Gastrocnemius medialis (tissue), 4 donors: ENCODE data around the gene RXRA. TPM values are rescaled to one million over a fixed set of nuclear protein-coding genes. Genes with fewer than 3 reads are reported as not detected.

ENCODE experiments used
- ATAC-seq, 2 donors: fragments of 150-250 bp; one replicate each; pipeline ENCODE4 v1.9.1; 2016
- DNase-seq, 2 donors: peaks; one replicate each; pipeline ENCODE4 v3.0.0-alpha.2; 2019
- H3K27ac ChIP-seq, 4 donors: fragments of 200-600 bp; sonication (generic); 1 replicate in 1 of 4; 2 replicates in 3 of 4; pipeline ENCODE4 v1.5.1; 2016 to 2018; ENCODE audit warnings: mild to moderate bottlenecking in 2 of 4, moderate library complexity in 1 of 4
- H3K27me3 ChIP-seq, 3 donors: fragments of 200-600 bp; sonication (generic) in 2 of 3; 1 replicate in 1 of 3; 2 replicates in 2 of 3; pipeline versions ENCODE4 v1.5.1 to v1.6.0; 2016 to 2019; ENCODE audit warnings: mild to moderate bottlenecking in 1 of 3, moderate library complexity in 1 of 3
- H3K36me3 ChIP-seq, 2 donors: fragments of 200-600 bp; sonication (generic) in 1 of 2; one replicate each; pipeline ENCODE4 v1.5.1; 2017 to 2018
- H3K4me1 ChIP-seq, 2 donors: fragments of 200-600 bp; sonication (generic) in 1 of 2; one replicate each; pipeline ENCODE4 v1.5.1; 2016 to 2017; ENCODE audit warnings: mild to moderate bottlenecking in 2 of 2
- H3K4me3 ChIP-seq, 4 donors: fragments of 200-600 bp; sonication (generic) in 3 of 4; 1 replicate in 1 of 4; 2 replicates in 3 of 4; pipeline ENCODE4 v1.5.1; 2016 to 2019; ENCODE audit warnings: mild to moderate bottlenecking in 2 of 4
- H3K9me3 ChIP-seq, 3 donors: fragments of 200-600 bp; sonication (generic) in 2 of 3; 1 replicate in 1 of 3; 2 replicates in 2 of 3; pipeline ENCODE4 v1.5.1; 2016 to 2019
- POLR2A ChIP-seq, 2 donors: fragments of 450-650 bp; IDR thresholded peaks; one replicate each; pipeline ENCODE4 v1.6.1; 2017; ENCODE audit warnings: antibody characterized with exemption in 2 of 2, mild to moderate bottlenecking in 2 of 2, moderate library complexity in 2 of 2
- in situ Hi-C, 4 donors: fragments of 200-750 bp; cut with MboI; loops; one replicate each; pipeline versions ENCODE4 v1.15.0 to v1.8.0; 2017; ENCODE audit warnings: low sequenced_read_pairs in 4 of 4
- intact Hi-C: fragments of 100-400 bp; cut with DNase I; formaldehyde crosslinking; loops from one replicate; pipeline ENCODE4 v1.15.1; 2023; ENCODE audit warnings: low total_unique reads
- total RNA-seq, 4 donors: library from RNA; depleted of rRNA; stranded (reverse); fragments of >200 nt; gene quantifications; one replicate each; pipeline versions ENCODE4 v1.1.0 to v1.2.3, GENCODE V29; 2016
- TF ChIP-seq, protein P1 (sequence below), 5 experiments: fragments of 450-650 bp in 3 of 5; fragments of 200-600 bp in 2 of 5; sonication (generic) in 2 of 5; IDR thresholded peaks in 4 of 5; conservative IDR thresholded peaks in 1 of 5; 1 replicate in 4 of 5; 2 replicates in 1 of 5; pipeline ENCODE4 v1.5.1; 2016 to 2019; ENCODE audit warnings: antibody characterized with exemption in 5 of 5, mild to moderate bottlenecking in 3 of 5, moderate library complexity in 3 of 5

RXRA gene
- total RNA-seq, 4 donors from 2014 or later = 70.8 to 224 (median 160) TPM

DNA sequence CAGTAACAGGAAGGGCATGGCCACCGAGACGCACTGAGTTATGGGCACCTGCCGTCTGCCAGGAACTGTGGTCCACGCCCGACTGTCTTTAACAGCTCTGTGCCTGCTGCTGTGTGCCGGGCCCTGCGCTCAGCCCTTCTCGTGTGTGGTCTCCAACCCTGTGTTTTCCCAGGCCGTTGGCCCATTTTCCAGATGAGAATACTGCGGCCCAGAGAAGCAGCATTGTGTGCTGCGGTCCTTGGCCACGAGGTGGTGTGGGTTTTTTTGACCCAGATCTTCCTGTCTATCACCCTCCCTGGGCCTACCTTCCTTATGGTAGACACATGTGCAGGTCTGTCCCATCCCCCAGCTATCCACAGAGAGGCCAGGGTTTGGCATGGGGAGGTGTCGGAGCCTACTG is 47.0 kb downstream of the RXRA start:
- H3K4me3 ChIP-seq = peak overlapping the region in 2 of 4 donors; percentile 7 to 46
- intact Hi-C loops = no loop called here
- in situ Hi-C loops = loop anchor here in 1 of 4 donors (5.0 kb wide), 1 partner anchor 64 kb away; no protein-coding TSS in a partner anchor

DNA sequence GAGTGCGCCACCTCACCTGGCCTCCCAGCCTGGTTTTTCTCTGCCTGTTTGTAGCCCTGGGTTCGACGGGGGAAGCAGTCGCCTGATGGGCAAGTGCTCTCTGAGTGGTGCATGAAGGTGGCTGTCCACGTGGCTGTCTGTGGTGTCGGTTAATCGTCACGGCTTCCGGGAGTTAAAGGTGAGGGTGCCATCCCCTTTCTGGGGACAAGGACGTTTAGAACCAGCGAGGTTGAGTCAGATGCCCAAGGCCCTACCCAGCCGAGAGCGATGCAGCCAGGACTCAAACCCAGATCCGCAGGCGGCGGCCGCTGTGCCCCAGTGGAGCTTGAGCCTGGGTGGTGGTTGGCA is 47.7 kb downstream of the RXRA start:
- peaks cover 93 to 98% of the 10 kb centered on the region in 2 donors for H3K4me1 ChIP-seq
- intact Hi-C loops = loop anchor here (2.0 kb wide), 2 partner anchors 61 to 69 kb away; no protein-coding TSS in a partner anchor
- H3K27me3 ChIP-seq = no peaks in the 10 kb centered on the region
- H3K36me3 ChIP-seq = no peaks in the 10 kb centered on the region
- in situ Hi-C loops = loop anchor here in 1 of 4 donors (5.0 kb wide), 1 partner anchor 63 kb away; no protein-coding TSS in a partner anchor
- TF ChIP-seq, protein P1, sequence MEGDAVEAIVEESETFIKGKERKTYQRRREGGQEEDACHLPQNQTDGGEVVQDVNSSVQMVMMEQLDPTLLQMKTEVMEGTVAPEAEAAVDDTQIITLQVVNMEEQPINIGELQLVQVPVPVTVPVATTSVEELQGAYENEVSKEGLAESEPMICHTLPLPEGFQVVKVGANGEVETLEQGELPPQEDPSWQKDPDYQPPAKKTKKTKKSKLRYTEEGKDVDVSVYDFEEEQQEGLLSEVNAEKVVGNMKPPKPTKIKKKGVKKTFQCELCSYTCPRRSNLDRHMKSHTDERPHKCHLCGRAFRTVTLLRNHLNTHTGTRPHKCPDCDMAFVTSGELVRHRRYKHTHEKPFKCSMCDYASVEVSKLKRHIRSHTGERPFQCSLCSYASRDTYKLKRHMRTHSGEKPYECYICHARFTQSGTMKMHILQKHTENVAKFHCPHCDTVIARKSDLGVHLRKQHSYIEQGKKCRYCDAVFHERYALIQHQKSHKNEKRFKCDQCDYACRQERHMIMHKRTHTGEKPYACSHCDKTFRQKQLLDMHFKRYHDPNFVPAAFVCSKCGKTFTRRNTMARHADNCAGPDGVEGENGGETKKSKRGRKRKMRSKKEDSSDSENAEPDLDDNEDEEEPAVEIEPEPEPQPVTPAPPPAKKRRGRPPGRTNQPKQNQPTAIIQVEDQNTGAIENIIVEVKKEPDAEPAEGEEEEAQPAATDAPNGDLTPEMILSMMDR (IDR thresholded peaks at IDR 0.05 in 4 of 5, conservative IDR thresholded peaks at IDR 0.05 in 1 of 5) = no peak
- TF ChIP-seq POLR2A (IDR thresholded peaks at IDR 0.05) = no peak
- peak overlapping the region; percentile 7 to 46 (median 27) for H3K4me3 ChIP-seq
- H3K9me3 ChIP-seq = no peaks in the 10 kb centered on the region
- no peak for ATAC-seq
- DNase-seq = peak in 1 of 2 donors; percentile 58
- peak overlapping the region; percentile 90 to 100 (median 100) for H3K27ac ChIP-seq

More for the DNA sequence above, 47.0 kb downstream of the RXRA start:
- TF ChIP-seq, protein P1 (IDR thresholded peaks at IDR 0.05 in 4 of 5, conservative IDR thresholded peaks at IDR 0.05 in 1 of 5) = peak in 1 of 5 experiments; percentile 30
- TF ChIP-seq POLR2A (IDR thresholded peaks at IDR 0.05) = no peak
- DNase-seq (peak in 1 of 2 donors; percentile 76), ATAC-seq (no peak)
- H3K4me1 ChIP-seq = peaks cover 89 to 96% of the 10 kb centered on the region in 2 donors
- H3K9me3 ChIP-seq = no peaks in the 10 kb centered on the region
- H3K27ac ChIP-seq = peak overlapping the region; percentile 90 to 100 (median 100)
- H3K36me3 ChIP-seq = no peaks in the 10 kb centered on the region
- no peaks in the 10 kb centered on the region for H3K27me3 ChIP-seq

DNA sequence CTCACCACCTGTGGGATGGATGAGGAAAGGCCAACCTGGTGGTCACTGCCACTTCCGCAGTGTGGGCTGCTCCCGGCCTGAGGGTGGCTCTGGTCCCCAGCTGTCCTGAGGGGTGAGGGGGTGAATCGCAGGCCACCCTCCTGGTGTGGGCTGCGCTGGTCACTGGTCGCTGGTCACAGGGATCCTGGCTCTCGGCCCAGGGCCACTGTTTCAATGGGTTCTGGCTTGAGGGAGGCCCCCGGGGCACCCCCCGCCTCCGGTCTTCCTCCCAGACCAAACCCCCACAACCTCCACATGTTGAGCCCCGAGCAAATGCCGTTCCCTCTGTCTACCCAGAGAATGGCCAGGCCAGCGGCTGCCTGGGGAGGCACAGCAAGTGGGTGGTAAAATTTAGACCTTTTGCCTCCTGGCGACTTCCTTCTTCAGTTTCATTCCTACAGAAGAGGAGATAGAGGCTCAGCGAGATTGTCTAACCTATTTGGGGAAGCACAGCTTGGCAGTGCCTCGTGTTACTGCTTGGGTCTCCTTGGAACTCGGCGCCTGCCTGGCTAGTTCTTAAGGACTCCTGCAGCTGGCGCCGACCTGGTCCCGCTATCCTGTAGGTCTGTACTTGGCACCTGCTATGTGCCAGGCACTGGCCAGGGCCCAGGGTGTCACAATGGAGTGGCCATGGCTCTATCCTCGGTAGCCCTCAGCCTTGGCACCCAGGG is 48.2 kb downstream of the RXRA start:
- Histone ChIP-seq H3K4me1 (peaks cover 97 to 100% of the 10 kb centered on the region in 2 donors), H3K27ac (peak overlapping the region; percentile 90 to 100 (median 100)), H3K36me3 (no peaks in the 10 kb centered on the region), H3K9me3 (no peaks in the 10 kb centered on the region), H3K4me3 (peak overlapping the region; percentile 7 to 46 (median 27)), H3K27me3 (no peaks in the 10 kb centered on the region)
- in situ Hi-C loops (loop anchor here in 1 of 4 donors (5.0 kb wide), 1 partner anchor 63 kb away; no protein-coding TSS in a partner anchor), intact Hi-C loops (loop anchor here (1.0 to 2.0 kb wide), 4 partner anchors 36 to 68 kb away; no protein-coding TSS in a partner anchor)
- DNase-seq = peak; percentile 95 to 98
- TF ChIP-seq POLR2A (IDR thresholded peaks at IDR 0.05) = peak in 1 of 2 donors; percentile 41
- TF ChIP-seq, protein P1 (IDR thresholded peaks at IDR 0.05 in 4 of 5, conservative IDR thresholded peaks at IDR 0.05 in 1 of 5) = no peak
- peak; percentile 26 to 34 for ATAC-seq

DNA sequence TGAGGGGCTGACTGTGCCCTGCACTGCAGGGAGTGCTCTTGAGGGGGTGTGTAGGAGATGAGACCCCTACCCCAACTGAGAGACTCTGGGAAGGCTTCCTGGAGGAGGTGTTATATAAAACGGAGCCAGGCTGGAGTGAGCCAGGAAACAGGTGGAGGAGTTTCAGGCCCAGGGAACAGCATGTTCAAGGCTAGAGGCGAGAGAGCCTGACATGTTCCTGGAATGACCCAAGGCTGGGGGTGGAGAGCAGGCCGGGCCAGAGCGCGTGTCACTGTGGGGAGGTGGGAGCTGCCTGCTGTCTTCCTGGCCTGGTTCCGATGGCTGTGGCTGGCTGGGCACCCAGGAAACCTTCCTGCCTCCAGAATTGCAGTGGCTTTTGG is 48.7 kb downstream of the RXRA start:
- H3K36me3 ChIP-seq = no peaks in the 10 kb centered on the region
- intact Hi-C loops (loop anchor here (1.0 to 2.0 kb wide), 4 partner anchors 35 to 68 kb away; no protein-coding TSS in a partner anchor), in situ Hi-C loops (no loop called here)
- ATAC-seq = peak; percentile 51 to 54
- DNase-seq = peak; percentile 96 to 98
- H3K9me3 ChIP-seq = no peaks in the 10 kb centered on the region
- peak overlapping the region; percentile 90 to 100 (median 100) for H3K27ac ChIP-seq
- H3K4me3 ChIP-seq = peak overlapping the region; percentile 22 to 56 (median 40)
- H3K27me3 ChIP-seq = no peaks in the 10 kb centered on the region
- peaks cover 97 to 100% of the 10 kb centered on the region in 2 donors for H3K4me1 ChIP-seq
- TF ChIP-seq, protein P1 (IDR thresholded peaks at IDR 0.05 in 4 of 5, conservative IDR thresholded peaks at IDR 0.05 in 1 of 5) = no peak
- no peak for TF ChIP-seq POLR2A (IDR thresholded peaks at IDR 0.05)
